ENCODE data around the gene DMRT3.

The DMRT3 gene

DNA sequence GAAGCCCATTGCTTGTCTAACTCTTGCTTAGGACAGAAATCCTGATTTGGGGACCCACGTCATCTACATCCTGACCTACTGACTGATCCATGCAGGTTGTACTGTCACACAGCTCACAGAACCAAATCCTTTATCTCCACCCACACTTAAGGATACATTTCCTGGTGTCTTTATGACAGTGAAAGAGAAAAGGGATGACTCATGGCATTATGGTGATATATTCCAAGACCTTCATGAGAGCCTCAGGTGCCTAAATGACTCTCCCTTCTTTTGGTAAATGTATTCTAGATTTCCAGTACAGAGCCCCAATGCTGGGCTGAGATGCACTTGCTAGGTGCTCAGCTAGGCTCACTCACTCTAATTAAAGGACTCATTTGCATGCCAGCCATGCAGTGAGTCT lies 47.7 kb downstream of the DMRT3 start:
- DNase-seq (ENCODE audit: low read depth in 1 of 2, low spot score in 1 of 2), result no peak
- in situ Hi-C loops (cut with HindIII; ENCODE audit: low pct_unique_long_range_greater_than_20kb, low sequenced_read_pairs), result no loop called here
- TF ChIP-seq JUND (IDR thresholded peaks at IDR 0.05; ENCODE audit: low read depth), result no peak

DNA sequence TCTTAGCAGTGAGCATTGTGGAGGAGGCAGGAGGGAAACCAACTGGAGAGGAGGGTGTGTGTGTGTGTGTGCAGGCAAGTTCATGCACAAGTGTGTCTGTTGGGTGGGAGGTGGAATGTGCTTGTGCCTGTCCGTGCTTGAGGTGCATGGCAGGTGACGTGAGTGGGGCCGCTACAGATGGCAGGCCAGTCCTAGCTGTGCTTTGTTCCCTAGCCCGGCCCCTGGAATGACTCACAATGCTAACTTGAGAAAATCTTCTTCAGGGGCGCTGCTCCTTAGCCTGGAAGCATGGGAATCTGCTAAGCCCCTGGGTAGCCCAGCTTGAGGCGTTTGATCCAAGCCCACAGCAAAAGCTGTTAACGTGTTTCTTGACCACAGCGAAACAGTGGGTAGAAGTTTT lies 48.7 kb downstream of the DMRT3 start:
- in situ Hi-C loops (cut with HindIII; ENCODE audit: low pct_unique_long_range_greater_than_20kb, low sequenced_read_pairs), result no loop called here
- DNase-seq (ENCODE audit: low read depth in 1 of 2, low spot score in 1 of 2), result no peak
- TF ChIP-seq JUND (IDR thresholded peaks at IDR 0.05; ENCODE audit: low read depth), result no peak

GRCh38 chr9:1026219-1026618 lies 49.8 kb downstream of the DMRT3 start:
- no peak for DNase-seq (ENCODE audit: low read depth in 1 of 2, low spot score in 1 of 2)
- in situ Hi-C loops (cut with HindIII; ENCODE audit: low pct_unique_long_range_greater_than_20kb, low sequenced_read_pairs), result no loop called here
- TF ChIP-seq JUND (IDR thresholded peaks at IDR 0.05; ENCODE audit: low read depth), result no peak

GRCh38 chr9:1028501-1029190 lies 52.2 kb downstream of the DMRT3 start:
- no peak for TF ChIP-seq JUND (IDR thresholded peaks at IDR 0.05; ENCODE audit: low read depth)
- DNase-seq (ENCODE audit: low read depth in 1 of 2, low spot score in 1 of 2), result peak in 1 of 2 experiments; percentile 66
- in situ Hi-C loops (cut with HindIII; ENCODE audit: low pct_unique_long_range_greater_than_20kb, low sequenced_read_pairs), result no loop called here

GRCh38 chr9:1031951-1032601 lies 55.6 kb downstream of the DMRT3 start:
- TF ChIP-seq JUND (IDR thresholded peaks at IDR 0.05; ENCODE audit: low read depth), result no peak
- in situ Hi-C loops (cut with HindIII; ENCODE audit: low pct_unique_long_range_greater_than_20kb, low sequenced_read_pairs), result no loop called here
- DNase-seq (ENCODE audit: low read depth in 1 of 2, low spot score in 1 of 2), result no peak

GRCh38 chr9:1034271-1034670 lies 57.8 kb downstream of the DMRT3 start:
- in situ Hi-C loops (cut with HindIII; ENCODE audit: low pct_unique_long_range_greater_than_20kb, low sequenced_read_pairs), result no loop called here
- no peak for DNase-seq (ENCODE audit: low read depth in 1 of 2, low spot score in 1 of 2)
- TF ChIP-seq JUND (IDR thresholded peaks at IDR 0.05; ENCODE audit: low read depth), result no peak

- DNase-seq (ENCODE audit: low read depth in 1 of 2, low spot score in 1 of 2), result no peak
Observed at GRCh38 chr9:1039589-1039988, 63.1 kb downstream of the DMRT3 start.

More at GRCh38 chr9:1039589-1039988, 63.1 kb downstream of the DMRT3 start:
- TF ChIP-seq JUND (IDR thresholded peaks at IDR 0.05; ENCODE audit: low read depth), result no peak
- in situ Hi-C loops (cut with HindIII; ENCODE audit: low pct_unique_long_range_greater_than_20kb, low sequenced_read_pairs), result no loop called here

Measured in T47D (cell line).